MV-4-11 (cell line): ENCODE data around the gene IGSF21.
"Not testable (repeated sequence)": the region's sequence is repeated elsewhere in the genome, so short reads cannot be mapped to it uniquely, and the experiment has no call there.

Experiments used
- DNase-seq: peaks from one replicate; lab custom pipeline; 2025; lab: John Stamatoyannopoulos, UW

IGSF21 gene

DNA sequence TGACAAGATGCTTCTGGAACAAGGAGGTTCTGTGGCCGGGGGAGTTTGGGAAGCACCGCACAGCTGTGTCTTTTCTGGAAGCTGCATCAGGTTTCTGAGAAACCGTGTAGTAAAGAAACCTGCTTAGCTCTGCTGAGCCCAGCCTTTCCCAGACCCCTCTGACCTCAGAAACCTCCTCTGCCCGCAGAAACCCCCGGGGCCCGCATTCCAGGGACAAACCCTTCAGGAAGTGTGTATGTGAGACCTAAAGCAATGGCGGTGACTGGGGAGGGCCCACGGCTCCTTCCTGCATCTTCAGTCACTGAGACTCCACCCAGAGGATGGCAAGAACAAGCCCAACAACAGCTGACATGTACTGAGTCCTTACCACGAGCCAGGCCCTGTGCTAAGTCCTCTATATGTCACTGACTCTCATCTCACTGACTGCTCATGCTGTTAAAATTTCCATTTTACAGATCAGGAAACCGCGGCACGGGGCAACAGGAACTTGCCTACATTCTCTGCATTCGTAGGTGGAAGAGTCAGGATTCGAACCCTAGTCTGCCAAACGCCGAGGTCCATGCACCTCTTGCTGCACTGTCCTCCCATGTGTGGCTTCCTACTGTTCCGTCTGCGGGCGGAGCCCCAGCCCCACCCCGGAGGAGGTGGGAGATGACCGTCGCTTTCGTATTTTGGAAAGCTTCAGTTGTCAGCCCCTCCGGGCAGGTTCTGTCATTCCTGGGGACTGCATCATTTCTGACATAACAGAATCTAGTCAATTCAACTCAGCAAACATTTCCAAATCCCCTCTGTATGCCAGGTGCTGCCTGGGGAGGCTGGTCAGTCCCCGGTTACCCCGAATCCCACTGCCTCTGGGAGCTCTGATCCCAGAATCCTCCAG, 299.8 kb downstream of the IGSF21 start:
- no peak for DNase-seq

GRCh38 chr1:18408656-18409370, 301.2 kb downstream of the IGSF21 start:
- DNase-seq: no peak

GRCh38 chr1:18409609-18410237, 302.1 kb downstream of the IGSF21 start:
- DNase-seq: no peak

- DNase-seq: no peak
These were observed 302.8 kb downstream of the IGSF21 start for GRCh38 chr1:18410407-18410806.

DNA sequence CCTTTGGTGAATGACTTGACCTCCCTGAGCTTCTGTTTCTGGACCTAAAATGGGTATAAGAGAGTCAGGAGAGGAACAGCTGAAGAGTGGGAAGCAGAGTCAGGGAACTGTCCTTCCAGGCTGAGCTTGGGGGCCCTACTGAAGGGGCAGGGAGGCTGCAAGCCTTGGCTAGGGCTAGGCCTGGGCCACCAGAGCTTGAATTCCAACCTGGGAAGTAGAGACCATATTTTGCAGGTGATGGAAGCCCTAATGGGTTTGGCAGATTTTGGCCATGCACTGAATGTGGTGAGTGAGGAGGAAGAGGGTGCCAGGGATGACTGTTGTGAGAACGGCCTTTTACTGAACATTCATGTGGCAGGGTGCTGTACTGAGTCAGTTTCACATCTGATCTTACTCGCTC, 303.7 kb downstream of the IGSF21 start:
- DNase-seq: no peak

DNA sequence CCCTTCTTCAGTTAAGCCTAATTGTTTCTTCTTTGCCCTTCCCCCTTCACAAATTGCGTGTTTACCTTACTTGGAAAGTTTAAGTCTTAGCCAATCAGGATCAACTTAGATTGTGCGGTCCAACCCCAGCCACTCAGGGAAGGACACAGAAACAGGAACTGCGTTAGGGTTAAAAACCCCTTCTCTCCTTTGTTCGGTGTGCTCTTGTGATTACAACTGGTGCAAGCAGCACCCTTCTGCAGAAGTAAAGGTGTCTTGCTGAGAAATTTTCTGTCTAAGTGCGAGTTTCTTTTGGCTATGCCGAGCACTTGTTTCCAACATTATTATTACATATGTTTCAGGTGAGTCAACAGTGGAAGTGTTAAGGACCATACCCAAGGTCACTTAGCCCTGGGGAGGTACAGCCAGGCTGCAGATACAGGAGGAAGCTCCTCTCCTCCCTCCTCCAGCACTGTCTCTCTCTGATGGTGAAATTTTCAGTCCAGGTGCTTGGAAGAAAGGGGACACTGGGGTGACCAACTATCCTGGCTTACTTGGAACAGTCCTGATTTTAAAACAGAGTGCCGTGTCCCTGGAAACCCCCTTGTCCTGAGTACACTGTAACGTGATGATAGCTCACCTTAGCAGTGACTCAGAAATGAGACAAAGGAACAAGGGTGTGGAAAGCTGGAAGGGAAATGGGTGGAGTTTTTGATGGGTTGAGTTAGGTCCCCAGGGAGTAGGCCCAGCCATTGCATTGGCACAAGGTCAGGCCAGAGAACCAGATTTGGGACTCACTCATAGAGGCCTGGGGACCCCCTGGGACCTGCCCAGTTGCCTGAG, 304.4 kb downstream of the IGSF21 start:
- no peak for DNase-seq

GRCh38 chr1:18412882-18413353, 305.3 kb downstream of the IGSF21 start:
- no peak for DNase-seq

DNA sequence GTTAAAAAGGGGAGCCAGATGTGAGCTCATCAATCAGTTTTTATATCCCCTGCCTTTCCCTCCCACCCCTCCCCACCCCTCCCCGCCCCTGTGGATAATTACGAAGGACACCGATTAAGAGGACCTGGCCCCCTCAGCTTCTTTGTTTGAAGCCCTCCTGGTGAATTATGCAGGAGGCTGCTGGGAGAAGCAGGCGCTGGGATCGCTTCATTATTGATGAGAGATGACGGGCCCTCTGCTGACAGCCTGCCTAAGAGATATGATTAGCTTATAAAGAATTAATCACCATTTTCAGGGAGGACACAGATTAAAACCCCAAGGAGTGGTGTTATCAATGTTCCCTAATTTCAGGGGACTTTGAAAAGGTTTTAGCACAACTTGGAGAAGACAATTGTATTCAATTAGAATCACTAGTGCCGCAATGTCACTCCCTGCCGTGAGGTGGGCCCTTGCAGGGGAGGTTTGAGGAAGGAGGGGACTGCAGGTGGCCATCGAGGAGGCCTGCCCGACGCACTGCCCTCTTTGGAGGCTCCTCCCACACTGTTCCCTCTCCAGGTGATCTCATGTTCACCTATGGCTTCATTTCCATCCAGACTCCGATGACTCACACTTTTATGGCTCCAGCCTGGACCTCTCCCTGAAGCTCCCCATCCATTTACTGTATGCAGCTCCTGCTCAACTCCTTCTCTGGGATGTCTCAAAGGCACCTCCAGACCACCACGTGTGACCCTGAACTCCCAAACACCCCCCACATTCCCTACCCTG, 306.1 kb downstream of the IGSF21 start:
- DNase-seq: no peak

- no peak for DNase-seq
These were observed 306.7 kb downstream of the IGSF21 start for GRCh38 chr1:18414321-18414720.

GRCh38 chr1:18414872-18415447, 307.4 kb downstream of the IGSF21 start:
- DNase-seq: no peak

DNA sequence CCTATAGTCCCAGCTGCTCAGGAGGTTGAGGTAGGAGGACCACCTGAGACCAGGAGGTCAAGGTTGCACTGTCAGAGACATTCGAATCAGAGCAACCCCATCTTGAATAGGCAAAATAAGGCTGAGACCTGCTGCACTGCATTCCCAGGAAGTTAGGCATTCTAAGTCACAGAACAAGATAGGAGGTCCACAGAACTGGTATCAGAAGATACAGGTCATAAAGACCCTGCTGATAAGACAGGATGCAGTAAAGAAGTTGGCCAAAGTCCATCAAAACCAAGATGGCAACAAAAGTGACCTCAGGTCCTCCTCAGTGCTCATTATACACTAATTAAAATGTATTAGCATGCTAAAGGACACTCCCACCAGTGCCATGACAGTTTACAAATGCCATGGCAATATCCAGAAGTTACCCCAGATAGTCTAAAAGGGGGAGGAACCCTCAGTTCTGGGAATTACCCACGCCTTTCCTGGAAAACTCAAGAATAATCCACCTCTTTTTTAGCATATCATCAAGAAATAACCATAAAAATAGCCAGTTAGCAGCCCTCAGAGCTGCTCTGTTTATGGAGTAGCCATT, 307.9 kb downstream of the IGSF21 start:
- DNase-seq: no peak

GRCh38 chr1:18416126-18416525, 308.5 kb downstream of the IGSF21 start:
- DNase-seq: not testable (repeated sequence)

DNA sequence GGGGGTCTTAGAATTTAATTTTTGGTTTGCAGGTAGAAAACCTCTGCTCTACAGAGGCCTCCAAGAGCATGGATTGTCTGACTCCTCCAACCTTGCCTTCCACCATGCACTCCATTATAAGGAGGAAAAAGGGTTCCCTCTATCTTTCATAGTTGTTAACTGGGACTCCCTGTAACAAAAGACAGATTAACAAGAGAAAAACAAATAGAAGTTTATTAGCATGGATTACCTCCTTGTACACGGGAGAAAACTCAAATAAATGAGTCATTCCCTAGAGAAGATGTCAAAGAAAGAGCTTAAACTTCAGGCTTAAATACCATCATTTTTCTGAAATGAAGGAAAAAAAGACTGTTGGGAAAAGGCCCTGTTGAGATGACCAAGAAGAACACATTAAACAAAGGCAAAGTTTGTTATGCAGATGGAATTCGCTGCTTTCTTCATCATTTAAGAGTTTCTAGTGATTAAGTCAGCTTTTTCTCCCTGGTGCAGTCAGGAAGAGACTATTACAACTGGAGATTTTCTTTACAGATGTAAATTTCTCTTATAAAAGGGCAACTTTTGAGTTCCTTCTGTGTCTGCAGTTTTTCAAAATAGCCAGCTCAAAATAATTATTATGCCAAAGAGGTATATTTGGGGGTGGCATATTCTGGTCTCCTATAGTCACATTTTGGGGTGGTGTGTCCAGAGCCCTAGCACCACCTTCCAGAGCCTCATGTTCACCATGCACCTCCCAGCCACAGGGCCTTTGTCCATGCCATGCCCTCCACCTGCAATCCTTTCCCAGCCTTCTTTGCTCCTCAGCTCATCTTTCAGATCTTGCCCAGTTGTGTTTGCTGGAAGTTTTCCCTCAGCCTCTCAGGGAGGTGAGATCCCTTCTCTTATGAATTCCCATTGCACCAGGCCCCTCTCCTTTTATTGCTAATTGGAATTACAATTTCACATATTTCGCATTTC, 310.0 kb downstream of the IGSF21 start:
- DNase-seq: no peak

- no peak for DNase-seq
These were observed 311.7 kb downstream of the IGSF21 start for GRCh38 chr1:18419113-18419844.

DNA sequence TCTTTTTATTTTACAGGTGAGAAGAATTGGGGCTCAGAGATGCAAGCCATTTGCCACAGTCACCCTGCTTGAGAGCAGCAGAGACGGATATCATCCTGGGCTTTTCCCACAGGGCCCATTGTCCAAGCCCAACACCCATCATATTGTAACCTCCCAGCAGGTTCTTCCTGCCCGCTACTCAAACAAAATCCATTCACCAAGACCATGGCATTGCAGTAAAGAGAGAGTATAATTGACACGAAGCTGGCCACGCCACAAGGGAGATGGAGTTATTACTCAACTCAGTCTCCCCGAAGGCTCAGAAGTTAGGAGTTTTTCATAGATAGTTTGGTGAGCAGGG, 312.2 kb downstream of the IGSF21 start:
- DNase-seq: no peak

GRCh38 chr1:18422076-18422777, 314.6 kb downstream of the IGSF21 start:
- DNase-seq: no peak

DNA sequence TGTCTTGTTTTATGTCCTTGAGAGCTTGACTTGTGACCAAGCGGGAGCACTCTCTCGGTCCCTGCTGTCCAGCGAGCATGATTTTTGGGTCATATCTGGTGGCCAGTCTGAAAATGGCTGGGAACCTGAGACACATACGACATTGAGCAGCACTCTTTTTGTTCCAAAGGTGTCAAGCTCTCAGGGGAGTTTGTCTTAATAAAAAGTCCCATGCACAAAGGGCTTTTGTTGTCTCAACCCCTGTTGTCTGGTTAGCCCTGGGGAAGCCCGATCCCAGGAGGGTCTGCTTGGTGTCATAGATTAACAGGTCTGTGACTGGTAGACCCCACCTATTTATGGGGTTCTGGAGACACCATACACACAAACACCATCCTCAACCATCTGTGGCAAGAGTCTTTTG, 315.4 kb downstream of the IGSF21 start:
- DNase-seq: no peak

GRCh38 chr1:18426580-18426979, 319.0 kb downstream of the IGSF21 start:
- DNase-seq: no peak
